DMS114 treated with DMSO at 0.1 percent for 48 hours (cell line): ENCODE data around the gene C16orf95.

Experiments
- DNase-seq: peaks from one replicate; lab custom pipeline; 2025; ENCODE audit not compliant: unreplicated experiment; lab: John Stamatoyannopoulos, UW

Gene C16orf95

GRCh38 chr16:87333581-87334331 is 16.6 kb upstream of the C16orf95 start:
- DNase-seq, result no peak

GRCh38 chr16:87333101-87333500 is 15.9 kb upstream of the C16orf95 start:
- no peak for DNase-seq

GRCh38 chr16:87332150-87332549 is 15.0 kb upstream of the C16orf95 start:
- DNase-seq, result no peak

- DNase-seq, result no peak
These were observed 14.1 kb upstream of the C16orf95 start for GRCh38 chr16:87331241-87331801.

- no peak for DNase-seq
These were observed 13.5 kb upstream of the C16orf95 start for GRCh38 chr16:87330646-87331045.

GRCh38 chr16:87330257-87330624 is 13.0 kb upstream of the C16orf95 start:
- DNase-seq, result no peak

- DNase-seq, result no peak
These were observed 12.5 kb upstream of the C16orf95 start for GRCh38 chr16:87329436-87330256.

- DNase-seq, result no peak
These were observed 11.7 kb upstream of the C16orf95 start for GRCh38 chr16:87328846-87329245.

GRCh38 chr16:87327798-87328495 is 10.8 kb upstream of the C16orf95 start:
- no peak for DNase-seq

GRCh38 chr16:87326151-87326571 is 9.0 kb upstream of the C16orf95 start:
- DNase-seq, result no peak

GRCh38 chr16:87325423-87325858 is 8.2 kb upstream of the C16orf95 start:
- no peak for DNase-seq

GRCh38 chr16:87324411-87325275 is 7.5 kb upstream of the C16orf95 start:
- DNase-seq, result no peak

GRCh38 chr16:87323727-87324410 is 6.7 kb upstream of the C16orf95 start:
- no peak for DNase-seq

GRCh38 chr16:87322833-87323726 is 5.9 kb upstream of the C16orf95 start:
- DNase-seq, result no peak

- DNase-seq, result no peak
These were observed 5.2 kb upstream of the C16orf95 start for GRCh38 chr16:87322360-87322759.

GRCh38 chr16:87321336-87322107 is 4.3 kb upstream of the C16orf95 start:
- DNase-seq, result no peak

- DNase-seq, result no peak
These were observed 3.5 kb upstream of the C16orf95 start for GRCh38 chr16:87320510-87321227.
